ENCODE data around the gene DNAJC5. TPM values are rescaled to one million over a fixed set of nuclear protein-coding genes. Genes with fewer than 3 reads are reported as not detected.

DNAJC5 gene
- total and polyA plus RNA-seq, 9 of the 15 experiments (the other 6 are each of a cell fraction or from before 2014, with no cell fraction given), result 0.95 to 42.8 (median 23.4) TPM

GRCh38 chr20:63864978-63865640 lies 29.8 kb upstream of the DNAJC5 start, which contains the start of gene TPD52L2 (continued):
- peak; percentile 68 for TF ChIP-seq RBM25 (IDR thresholded peaks at IDR 0.05; ENCODE audit: low read depth, low read length, severe bottlenecking)
- TF ChIP-seq, protein P1, sequence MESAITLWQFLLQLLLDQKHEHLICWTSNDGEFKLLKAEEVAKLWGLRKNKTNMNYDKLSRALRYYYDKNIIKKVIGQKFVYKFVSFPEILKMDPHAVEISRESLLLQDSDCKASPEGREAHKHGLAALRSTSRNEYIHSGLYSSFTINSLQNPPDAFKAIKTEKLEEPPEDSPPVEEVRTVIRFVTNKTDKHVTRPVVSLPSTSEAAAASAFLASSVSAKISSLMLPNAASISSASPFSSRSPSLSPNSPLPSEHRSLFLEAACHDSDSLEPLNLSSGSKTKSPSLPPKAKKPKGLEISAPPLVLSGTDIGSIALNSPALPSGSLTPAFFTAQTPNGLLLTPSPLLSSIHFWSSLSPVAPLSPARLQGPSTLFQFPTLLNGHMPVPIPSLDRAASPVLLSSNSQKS (CRISPR knock-in tag; IDR thresholded peaks at IDR 0.05), result no peak
- no peak for TF ChIP-seq MCM2 (IDR thresholded peaks at IDR 0.05; ENCODE audit: low read depth)
- peak; percentile 88 for TF ChIP-seq ELF1 (tag; IDR thresholded peaks at IDR 0.05)
- no peak for TF ChIP-seq ZC3H8 (IDR thresholded peaks at IDR 0.05)
- TF ChIP-seq RREB1 (CRISPR knock-in tag; IDR thresholded peaks at IDR 0.05), result no peak
- peak; percentile 63 for TF ChIP-seq RBM22 (IDR thresholded peaks at IDR 0.05; ENCODE audit: low read depth, low read length, poor library complexity, severe bottlenecking)
- TF ChIP-seq RCOR1 (IDR thresholded peaks at IDR 0.05; ENCODE audit: borderline replicate concordance in 1 of 2, low read depth in 2 of 2, low read length in 2 of 2), result no peak; a peak in 1 of 4 replicates
- TF ChIP-seq SP2 (IDR thresholded peaks at IDR 0.05; ENCODE audit: extremely low read depth, low read depth, low read length, poor library complexity, severe bottlenecking), result peak; percentile 64
- TF ChIP-seq, protein P2, sequence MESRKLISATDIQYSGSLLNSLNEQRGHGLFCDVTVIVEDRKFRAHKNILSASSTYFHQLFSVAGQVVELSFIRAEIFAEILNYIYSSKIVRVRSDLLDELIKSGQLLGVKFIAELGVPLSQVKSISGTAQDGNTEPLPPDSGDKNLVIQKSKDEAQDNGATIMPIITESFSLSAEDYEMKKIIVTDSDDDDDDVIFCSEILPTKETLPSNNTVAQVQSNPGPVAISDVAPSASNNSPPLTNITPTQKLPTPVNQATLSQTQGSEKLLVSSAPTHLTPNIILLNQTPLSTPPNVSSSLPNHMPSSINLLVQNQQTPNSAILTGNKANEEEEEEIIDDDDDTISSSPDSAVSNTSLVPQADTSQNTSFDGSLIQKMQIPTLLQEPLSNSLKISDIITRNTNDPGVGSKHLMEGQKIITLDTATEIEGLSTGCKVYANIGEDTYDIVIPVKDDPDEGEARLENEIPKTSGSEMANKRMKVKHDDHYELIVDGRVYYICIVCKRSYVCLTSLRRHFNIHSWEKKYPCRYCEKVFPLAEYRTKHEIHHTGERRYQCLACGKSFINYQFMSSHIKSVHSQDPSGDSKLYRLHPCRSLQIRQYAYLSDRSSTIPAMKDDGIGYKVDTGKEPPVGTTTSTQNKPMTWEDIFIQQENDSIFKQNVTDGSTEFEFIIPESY (CRISPR knock-in tag; IDR thresholded peaks at IDR 0.05), result peak; percentile 79
- TF ChIP-seq NR2C2 (CRISPR knock-in tag; IDR thresholded peaks at IDR 0.05), result peak; percentile 62; the same call in 1 of the 2 replicates
- TF ChIP-seq NR2C2 (tag; IDR thresholded peaks at IDR 0.05), result peak; percentile 94
- peak; percentile 93 for TF ChIP-seq CREB3L1 (IDR thresholded peaks at IDR 0.05; ENCODE audit: borderline replicate concordance, low read depth)
